PC-9 (cell line): Measurements from ENCODE around the gene ARHGAP24.

Source experiments
- CTCF ChIP-seq: fragments of 200-600 bp; sonication (generic); conservative IDR thresholded peaks from 2 replicates; pipeline ENCODE4 v1.6.1; 2017; ENCODE audit warnings: mixed run types, antibody characterized with exemption, mild to moderate bottlenecking, moderate library complexity
- EZH2 ChIP-seq: fragments of 200-600 bp; sonication (generic); IDR thresholded peaks from 2 replicates; pipeline ENCODE4 v1.8.0; 2017; ENCODE audit warnings: antibody characterized with exemption, low read depth

DNA sequence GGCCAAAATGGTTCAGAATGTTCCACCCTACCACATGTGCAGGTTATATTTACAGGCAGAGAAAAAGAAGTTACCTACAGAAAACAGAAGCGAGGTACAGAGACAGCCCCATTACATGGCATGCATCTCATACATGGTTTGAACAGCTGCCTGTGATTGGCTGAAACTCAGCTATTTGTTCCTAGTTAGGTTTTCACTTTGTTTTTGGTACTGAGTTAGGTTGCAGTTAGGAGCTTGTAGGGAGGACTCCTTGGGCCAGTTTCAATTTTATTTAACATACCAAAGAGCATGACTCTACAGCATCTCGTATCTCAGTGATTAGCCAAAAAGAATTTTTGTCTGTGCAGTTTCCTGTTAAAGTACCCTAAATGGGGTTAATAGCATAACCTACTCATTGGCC lies 492.9 kb downstream of the ARHGAP24 start:
- TF ChIP-seq CTCF (no peak), EZH2 (no peak)
